Esophagus muscularis mucosa (tissue), 3 donors: ENCODE results near the gene PRKCE.

Experiments
- POLR2A ChIP-seq: fragments of 450-650 bp; IDR thresholded peaks from one replicate; pipeline ENCODE4 v1.6.1; 2017; ENCODE audit warnings: antibody characterized with exemption, moderate library complexity, mild to moderate bottlenecking, low read depth
- POLR2AphosphoS5 ChIP-seq, 2 donors: sonication (generic); formaldehyde crosslinking; IDR thresholded peaks; one replicate each; pipeline ENCODE4 v1.6.1; 2017; ENCODE audit warnings: antibody characterized with exemption in 2 of 2
- TF ChIP-seq, protein P1 (sequence below), 3 experiments: fragments of 200-600 bp in 2 of 3; fragments of 450-650 bp in 1 of 3; sonication (generic) in 2 of 3; IDR thresholded peaks; one replicate each; pipeline ENCODE4 v1.5.1; 2017 to 2019; ENCODE audit warnings: antibody characterized with exemption in 3 of 3, mild to moderate bottlenecking in 2 of 3, moderate library complexity in 1 of 3

DNA sequence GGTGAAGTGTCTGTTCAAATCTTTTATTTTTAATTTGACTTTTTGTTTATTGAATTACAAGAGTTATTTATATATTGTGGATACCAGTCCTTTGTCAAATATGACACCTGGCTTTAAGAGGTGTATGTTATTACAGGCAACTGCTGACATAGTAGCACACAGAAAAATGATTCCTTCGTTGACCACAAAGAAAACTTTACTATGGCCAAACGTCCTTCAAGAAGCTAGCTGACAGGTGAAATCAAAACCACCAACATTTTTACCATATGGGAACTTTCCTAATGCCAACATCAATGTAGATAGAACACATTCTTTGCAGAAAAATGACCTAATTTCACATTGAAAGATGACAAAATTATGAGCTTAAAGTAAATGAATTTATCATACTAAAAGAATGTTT lies 34.0 kb upstream of the PRKCE start:
- TF ChIP-seq, protein P1, sequence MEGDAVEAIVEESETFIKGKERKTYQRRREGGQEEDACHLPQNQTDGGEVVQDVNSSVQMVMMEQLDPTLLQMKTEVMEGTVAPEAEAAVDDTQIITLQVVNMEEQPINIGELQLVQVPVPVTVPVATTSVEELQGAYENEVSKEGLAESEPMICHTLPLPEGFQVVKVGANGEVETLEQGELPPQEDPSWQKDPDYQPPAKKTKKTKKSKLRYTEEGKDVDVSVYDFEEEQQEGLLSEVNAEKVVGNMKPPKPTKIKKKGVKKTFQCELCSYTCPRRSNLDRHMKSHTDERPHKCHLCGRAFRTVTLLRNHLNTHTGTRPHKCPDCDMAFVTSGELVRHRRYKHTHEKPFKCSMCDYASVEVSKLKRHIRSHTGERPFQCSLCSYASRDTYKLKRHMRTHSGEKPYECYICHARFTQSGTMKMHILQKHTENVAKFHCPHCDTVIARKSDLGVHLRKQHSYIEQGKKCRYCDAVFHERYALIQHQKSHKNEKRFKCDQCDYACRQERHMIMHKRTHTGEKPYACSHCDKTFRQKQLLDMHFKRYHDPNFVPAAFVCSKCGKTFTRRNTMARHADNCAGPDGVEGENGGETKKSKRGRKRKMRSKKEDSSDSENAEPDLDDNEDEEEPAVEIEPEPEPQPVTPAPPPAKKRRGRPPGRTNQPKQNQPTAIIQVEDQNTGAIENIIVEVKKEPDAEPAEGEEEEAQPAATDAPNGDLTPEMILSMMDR (IDR thresholded peaks at IDR 0.05): no peak
- TF ChIP-seq POLR2AphosphoS5 (IDR thresholded peaks at IDR 0.05): no peak
- no peak for TF ChIP-seq POLR2A
